ENCODE results near the gene TPRN.

GRCh38 chr9:137159105-137160053 lies 41.2 kb downstream of the TPRN start:
- no peak for TF ChIP-seq CTCF (conservative IDR thresholded peaks at IDR 0.05 in 1 of 2, IDR thresholded peaks at IDR 0.05 in 1 of 2; ENCODE audit: extremely low read depth in 1 of 2, insufficient read depth in 1 of 2, low read depth in 1 of 2, low read length in 2 of 2)
- TF ChIP-seq EZH2 (IDR thresholded peaks at IDR 0.05; ENCODE audit: borderline replicate concordance, low read length): no peak

Measured in mammary epithelial cell (primary cell).